Measurements from ENCODE around the gene GPX4. TPM values are rescaled to one million over a fixed set of nuclear protein-coding genes. Genes with fewer than 3 reads are reported as not detected.
A peak's percentile ranks its signal among the peaks of the same experiment; 100 is the strongest.

Gene GPX4
- polyA plus RNA-seq, 10 donors: 117 to 183 (median 150) TPM

DNA sequence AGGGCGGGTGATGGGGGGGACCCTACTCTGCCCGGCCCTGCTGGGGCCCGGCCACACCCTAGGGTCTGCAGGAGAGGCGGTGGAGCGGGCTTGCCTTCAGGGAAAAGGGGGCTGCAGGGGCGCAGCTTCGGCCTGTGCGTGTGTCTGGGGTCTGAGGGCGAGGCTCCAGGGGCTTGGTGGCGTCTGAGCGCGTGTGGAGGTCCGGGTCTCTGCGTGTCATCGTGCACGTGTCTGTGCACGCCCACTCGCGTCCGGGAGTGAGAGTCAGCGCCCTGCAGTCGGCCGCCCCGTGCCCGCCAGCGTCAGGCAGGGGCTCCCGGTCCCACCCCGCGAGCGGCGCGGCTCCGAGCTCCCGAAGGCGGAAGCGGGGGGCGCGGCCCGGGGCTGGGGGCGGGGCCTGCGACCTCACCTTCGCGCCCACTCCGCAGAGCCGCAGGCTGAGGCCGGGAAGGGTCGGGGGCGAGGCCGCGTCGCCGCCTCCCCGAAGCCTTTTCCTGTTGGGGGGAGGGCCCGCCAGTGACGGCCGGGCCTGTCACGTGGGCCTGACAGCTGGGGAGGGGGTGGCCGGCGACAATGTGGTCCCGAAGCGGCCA is 37.0 kb upstream of the GPX4 start, which contains the start of gene ARHGAP45:
Gene ARHGAP45 (plus strand): TSS at position 420 of the 593 bp plus-strand sequence. CDS start 239 bp downstream, outside the sequence.
- no peak for DNase-seq

DNA sequence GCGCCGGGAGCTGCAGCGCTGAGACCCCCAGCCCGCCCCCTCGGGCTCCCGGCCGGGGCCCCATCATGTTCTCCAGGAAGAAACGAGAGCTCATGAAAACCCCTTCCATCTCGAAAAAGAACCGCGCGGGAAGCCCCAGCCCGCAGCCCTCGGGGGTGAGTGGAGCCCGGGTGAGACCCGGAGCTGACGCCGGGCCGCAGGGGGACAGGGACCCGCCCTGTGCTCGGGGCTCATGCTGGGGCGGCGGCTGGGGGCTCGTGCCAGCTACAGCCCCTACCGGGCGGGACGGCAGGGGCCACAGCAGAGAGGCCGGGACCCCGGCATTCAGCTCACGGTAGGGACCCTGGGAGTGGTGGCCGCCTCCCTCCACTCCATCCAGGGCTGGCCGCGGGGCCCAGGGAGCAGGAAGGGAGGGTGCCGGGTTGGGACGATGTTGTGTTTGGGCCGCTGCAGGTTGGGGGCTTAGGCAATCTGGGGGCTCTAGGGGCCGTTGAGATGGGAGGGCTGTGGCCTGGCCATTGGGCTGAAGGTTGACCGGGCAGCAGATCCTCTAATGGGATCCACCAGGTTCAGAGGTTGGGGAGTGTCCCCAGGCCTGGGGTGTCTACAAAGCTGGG is 36.3 kb upstream of the GPX4 start:
- no peak for DNase-seq

GRCh38 chr19:1068009-1069001 is 35.5 kb upstream of the GPX4 start:
- no peak for DNase-seq

DNA sequence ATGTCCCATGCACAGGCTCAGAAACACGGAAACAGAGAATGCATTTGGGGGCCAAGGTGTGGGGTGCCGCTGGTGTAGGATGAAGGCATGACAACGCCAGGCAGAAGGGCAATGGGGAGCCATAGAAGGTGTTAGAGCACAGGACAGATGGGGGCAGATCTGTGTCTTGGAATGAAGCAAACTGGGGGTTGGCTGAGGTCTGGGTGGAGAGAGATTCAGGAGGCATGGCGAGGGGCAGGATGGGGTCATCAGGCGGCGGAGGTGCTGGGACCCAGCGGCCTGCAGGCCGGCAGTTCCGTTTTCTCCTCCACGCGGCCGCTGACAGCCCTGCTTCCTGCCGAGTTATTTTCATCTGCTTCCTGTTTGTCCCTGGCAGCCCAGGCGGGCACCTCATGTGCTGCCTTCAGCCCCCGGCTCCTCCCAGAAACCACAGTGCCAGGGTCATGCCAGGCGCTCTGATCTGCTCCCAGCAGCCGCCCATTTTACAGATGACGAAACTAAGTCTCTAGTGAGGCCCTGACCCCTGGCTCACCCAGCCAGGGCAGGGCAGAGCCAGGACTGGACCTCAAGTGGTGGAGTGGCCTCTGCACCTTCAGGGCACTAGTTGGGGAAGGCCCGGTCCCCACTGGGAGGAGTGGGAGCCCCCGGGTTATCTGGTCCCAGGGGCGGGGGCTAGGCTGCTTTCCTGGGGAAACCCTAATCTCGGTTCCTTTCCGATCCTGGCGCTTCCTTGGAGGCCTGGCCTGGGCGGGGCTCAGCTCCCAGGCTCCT is 34.6 kb upstream of the GPX4 start:
- DNase-seq: peak in 1 of 3 donors; percentile 28

DNA sequence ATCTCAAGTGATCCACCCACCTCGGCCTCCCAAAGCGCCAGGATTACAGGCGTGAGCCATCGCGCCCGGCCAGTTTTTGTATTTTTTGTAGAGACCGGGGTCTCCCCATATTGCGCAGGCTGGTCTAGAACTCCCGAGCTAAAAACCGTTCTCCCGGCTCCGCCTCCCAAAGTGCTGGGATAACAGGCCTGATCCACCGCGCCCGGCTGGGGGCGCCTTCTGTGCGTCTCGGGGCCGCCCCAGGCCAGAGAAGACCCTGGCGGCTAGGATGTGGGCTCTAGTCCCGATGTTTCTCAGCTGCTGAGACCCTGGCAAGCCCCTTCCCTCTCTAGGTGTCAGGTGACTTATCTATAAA is 33.2 kb upstream of the GPX4 start:
- no peak for DNase-seq

GRCh38 chr19:1070931-1071791 is 32.6 kb upstream of the GPX4 start:
- DNase-seq: no peak

DNA sequence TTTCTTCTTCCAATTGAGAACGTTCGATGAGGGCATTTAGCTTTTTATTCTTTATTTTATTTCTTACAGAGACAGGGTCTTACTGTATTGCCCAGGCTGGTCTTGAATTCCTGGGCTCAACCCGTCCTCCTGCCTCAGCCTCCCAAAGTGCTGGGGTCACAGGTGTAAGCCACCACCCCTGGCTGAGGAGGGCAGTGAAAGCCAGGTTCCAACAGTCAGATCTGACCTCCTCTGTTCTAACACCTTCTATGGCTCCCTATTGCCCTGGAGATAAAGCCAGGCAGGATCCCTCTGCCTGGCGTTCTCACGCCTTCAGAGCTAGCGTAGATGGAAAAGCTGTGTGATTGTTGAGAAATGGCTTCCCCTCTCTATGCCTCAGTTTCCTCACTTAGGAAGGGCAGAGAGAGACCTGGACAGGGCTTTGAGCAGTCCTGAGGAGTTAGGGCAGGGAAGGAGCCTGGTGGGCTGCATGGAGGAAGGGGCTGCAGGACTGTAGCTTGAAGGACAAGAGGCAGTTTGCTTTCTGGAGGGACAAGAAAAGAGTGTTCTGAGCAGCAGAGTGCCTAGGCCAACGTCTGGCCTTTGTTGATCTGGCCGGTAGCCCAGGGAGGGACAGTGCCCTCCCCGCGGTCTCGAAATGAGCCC is 31.3 kb upstream of the GPX4 start:
- DNase-seq: no peak

GRCh38 chr19:1073063-1073955 is 30.5 kb upstream of the GPX4 start:
- no peak for DNase-seq

- DNase-seq: no peak
These were observed 29.8 kb upstream of the GPX4 start for GRCh38 chr19:1073956-1074517.

DNA sequence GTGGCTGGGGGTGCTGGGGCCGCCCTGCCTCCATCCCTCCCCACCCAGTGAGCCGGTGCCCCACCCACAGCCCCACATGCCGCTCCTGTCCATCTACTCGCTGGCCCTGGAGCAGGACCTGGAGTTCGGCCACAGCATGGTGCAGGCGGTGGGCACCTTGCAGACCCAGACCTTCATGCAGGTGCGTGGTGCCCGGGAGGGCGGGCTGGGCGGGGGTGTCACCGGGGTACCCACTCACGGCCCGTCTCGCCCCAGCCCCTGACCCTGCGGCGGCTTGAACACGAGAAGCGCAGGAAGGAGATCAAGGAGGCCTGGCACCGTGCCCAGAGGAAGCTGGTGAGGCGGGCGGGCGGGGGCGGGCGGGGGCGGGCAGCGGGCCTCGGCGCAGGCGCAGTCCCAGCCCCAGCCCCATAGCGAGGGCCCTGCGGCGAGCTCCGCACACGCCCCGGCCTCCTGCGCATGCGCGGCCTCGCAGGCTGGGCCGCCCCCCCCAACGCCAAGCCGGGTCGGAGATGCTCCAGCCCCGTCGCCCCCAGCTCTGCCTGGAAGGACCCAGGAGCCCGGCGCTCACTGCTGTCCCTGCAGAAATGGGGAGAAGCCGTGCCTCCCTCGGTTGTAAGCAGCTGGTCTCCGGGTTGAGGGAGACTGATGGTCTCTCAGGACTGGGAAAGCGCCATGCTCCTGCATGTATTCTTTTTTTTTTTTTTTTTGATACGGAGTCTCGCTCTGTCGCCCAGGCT is 29.1 kb upstream of the GPX4 start:
- peak in 1 of 3 donors; percentile 35 for DNase-seq

DNA sequence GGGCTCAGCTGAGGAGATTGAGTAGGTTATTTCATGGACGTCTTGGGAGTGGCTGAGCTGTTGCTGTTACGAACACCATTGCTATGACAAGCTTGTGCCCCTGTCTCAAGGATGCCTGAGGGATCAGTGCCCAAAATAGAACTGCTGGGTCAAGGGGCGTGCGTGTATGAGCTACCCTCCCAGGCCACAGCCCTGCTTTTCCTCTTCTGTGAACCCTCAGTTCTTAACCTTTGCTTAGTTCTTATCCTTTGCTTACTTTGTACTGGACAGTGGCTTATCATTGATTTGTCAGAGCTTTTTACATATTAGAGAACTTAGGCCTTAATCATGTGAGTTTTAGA is 27.8 kb upstream of the GPX4 start:
- no peak for DNase-seq

GRCh38 chr19:1076951-1077350 is 26.8 kb upstream of the GPX4 start:
- peak in 1 of 3 donors; percentile 34 for DNase-seq

DNA sequence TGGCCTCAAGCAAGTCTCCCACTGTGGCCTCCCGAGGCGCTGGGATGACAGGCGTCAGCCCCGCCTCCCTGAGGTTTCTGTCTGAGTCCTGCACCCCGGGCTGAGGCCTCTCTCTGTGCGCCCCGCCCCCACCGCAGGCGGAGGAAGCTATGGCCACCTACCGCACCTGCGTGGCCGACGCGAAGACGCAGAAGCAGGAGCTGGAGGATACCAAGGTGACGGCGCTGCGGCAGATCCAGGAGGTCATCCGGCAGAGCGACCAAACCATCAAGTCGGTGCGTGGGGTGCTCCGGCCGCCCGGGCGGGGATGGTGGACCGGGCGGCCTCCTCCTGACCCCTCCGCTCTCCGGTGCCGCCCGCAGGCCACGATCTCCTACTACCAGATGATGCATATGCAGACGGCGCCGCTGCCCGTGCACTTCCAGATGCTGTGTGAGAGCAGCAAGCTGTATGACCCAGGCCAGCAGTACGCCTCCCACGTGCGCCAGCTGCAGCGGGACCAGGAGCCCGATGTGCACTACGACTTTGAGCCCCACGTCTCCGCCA is 24.2 kb upstream of the GPX4 start:
- DNase-seq: no peak

DNA sequence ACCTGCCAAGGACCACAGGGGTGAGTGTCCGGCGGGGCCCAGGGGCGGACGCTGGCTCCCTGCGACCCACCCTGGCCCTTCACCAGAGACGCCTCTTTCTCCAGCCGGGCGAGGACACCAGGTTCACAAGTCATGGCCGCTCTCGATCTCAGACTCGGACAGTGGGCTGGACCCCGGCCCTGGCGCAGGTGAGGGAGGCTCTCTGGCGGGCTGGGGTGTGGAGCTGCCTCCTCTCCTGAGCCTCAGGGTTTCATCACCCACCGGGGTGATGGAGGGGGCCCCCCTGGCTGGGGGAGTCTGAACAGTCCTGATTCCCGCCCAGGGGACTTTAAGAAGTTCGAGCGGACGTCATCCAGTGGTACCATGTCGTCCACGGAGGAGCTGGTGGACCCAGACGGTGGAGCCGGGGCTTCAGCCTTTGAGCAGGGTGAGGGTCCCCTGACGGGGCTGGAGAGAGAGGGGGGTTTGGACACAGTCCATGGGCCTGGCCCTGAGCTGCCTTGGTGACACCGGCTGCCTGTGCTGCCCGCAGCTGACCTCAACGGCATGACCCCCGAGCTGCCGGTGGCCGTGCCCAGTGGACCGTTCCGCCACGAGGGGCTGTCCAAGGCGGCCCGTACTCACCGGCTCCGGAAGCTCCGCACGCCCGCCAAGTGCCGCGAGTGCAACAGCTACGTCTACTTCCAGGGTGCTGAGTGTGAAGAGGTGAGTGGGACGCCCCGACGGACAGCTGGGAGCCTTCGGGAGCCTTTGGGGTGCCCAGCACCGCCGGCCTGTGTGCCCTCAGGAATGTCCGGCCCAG is 23.2 kb upstream of the GPX4 start:
- no peak for DNase-seq

GRCh38 chr19:1081301-1082164 is 22.3 kb upstream of the GPX4 start:
- DNase-seq: no peak
